Middle frontal gyrus (tissue), 1 donor: Measurements from ENCODE around the gene PARD3.
"Not testable (repeated sequence)": the region's sequence is repeated elsewhere in the genome, so short reads cannot be mapped to it uniquely, and the experiment has no call there.

Source experiments
- DNase-seq: peaks from one replicate; pipeline ENCODE4 v3.0.0-alpha.2; 2015; ENCODE audit warnings: low spot score; ENCODE audit errors: extremely low spot score

PARD3 gene

DNA sequence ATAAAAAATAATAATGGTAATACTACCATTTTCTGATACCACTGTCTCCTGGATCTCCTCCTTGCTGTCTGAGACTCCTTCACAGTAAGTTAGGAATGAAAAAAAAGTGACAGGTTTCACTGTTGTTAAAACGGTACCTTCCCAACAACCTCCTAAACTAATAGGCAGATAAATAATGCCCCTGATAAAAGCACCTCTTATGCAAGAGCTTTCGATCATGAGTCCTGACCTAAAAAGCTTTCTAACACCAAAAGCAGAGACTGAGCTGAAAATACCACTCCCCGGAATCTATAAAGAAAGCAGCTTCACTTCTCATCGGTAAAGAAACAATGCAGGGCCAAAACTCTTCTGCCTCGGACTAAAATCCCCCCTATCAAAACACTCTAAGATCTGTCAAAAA lies 14.5 kb downstream of the PARD3 start:
- no peak for DNase-seq

- DNase-seq = no peak
These were observed 16.4 kb downstream of the PARD3 start for GRCh38 chr10:34798654-34799053.

DNA sequence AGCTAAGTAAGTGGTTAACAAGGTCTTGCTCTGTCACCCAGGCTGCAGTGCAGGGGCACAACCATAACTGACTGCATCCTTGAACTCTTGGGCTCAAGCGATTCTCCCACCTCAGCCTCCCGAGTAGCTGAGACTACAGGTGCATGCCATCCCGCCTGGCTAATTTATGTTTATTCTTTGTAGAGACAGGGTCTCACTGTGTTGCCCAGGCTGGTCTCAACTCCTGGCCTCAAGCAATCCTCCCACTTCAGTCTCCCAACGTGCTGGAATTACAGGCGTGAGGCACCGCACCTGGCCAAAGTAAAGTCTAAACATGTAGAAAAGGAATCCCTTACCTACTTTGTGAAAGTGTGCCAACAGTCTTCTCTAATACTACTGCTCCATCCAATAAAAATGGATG lies 17.9 kb downstream of the PARD3 start:
- DNase-seq = no peak

DNA sequence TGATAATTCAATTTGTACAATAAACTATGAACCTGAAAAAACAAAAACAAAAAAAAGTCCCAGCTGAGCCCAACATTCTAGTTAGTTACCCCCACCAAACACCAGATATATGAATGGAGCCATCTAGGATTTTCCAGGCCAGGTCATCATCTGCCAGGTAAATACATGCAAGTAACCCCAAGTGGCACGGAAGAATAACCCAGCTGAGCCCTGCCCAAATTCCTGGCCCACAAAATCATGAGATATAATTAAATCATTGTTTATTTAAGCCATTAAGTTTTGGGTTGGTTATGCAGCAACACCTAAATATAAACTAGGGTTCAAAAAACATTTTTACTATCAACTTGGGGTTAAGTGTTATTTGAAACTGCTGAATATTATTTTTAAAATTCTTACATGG lies 19.0 kb downstream of the PARD3 start:
- no peak for DNase-seq

DNA sequence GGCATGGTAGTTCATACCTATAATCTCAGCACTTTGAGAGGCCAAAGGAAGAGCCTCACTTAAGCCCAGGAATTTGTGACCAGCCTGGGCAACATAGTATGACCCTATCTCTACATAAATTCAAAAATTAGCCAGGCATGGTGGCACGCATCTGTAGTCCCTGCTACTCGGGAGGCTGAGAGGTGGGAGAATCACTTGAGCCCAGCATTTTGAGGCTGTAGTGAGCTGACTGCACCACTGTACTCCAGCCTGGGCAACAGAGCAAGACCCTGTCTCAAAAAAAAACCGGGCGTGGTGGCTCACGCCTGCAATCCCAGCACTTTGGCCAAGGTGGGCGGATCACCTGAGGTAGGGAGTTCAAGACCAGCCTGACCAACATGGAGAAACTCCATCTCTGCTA lies 19.8 kb downstream of the PARD3 start:
- DNase-seq = no peak

DNA sequence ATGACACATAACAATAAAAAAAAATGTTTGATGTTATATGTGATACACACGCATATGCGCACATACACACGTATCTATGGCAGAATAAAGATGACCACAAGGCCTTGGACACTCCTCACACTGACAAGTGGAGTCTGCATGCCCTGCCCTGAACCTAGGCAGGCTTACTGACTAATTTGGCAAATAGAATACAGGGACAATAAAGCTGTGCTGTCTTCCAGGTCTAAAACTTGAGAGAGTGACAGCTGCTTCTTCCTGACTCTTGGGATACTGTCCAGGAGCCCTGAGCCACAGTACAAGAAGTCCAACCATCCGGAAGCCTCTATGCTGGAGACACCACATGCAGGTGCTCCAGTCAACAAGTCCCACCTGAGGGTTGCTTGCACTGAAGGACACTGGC lies 20.3 kb downstream of the PARD3 start:
- no peak for DNase-seq

- not testable (repeated sequence) for DNase-seq
These were observed 21.5 kb downstream of the PARD3 start for GRCh38 chr10:34793581-34793980.

DNA sequence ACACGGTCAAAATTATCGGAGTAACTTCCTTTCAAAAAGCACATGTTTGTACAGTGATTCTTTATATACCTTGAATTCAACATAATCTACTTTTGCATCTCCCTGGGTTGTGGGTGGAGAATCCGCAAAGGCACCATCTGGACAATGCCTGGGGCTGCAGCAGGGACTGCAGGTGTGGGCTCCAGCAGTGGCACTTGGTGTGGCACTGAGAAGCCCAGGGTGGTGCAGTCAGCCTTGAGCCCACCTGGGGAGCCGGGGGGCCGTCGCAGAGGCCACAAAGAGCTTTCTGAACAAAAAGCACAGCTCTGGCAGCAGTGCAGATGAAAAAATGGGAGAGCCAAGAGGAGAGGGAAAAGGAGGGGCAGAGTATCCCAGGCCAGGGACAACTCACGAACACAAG lies 22.2 kb downstream of the PARD3 start:
- no peak for DNase-seq

DNA sequence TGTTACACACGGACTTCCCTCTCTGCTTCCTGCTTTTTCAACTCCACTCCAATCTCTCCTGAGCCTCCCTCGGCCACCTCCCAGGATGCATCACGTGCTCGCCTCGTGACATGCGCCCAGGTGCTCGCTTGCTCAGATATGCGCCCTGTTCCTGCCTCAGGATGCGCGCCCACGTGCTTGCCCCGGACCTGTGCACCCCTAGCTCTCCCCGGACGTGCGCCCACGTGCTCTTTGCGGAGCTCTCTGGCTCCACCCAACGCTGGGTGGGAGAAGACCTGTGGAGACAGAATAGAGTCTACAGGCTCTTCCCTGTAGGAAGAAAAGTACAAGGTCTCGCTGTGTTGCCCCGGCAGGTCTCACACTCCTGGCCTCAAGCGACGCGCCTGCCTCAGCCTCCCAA lies 23.1 kb downstream of the PARD3 start:
- no peak for DNase-seq

DNA sequence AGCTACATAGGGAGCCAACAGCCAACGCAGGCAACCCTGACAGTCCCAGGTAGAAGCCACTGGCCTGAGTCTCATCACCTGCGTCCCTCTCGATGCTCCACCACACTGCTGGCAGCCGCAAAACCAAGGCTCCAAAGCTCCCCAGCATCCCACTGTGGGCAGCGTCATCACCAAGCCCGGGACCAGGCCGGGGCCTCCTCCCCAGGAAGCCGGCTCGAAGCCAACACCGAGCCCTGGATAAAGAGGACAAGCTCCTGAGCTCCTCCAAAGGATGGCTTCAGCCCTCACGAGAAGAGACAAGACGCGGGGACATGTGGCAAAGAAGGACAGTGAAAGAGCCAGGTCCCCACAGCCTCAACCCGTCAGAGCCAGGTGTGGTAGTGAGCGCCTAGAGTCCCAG lies 23.9 kb downstream of the PARD3 start:
- DNase-seq = no peak

DNA sequence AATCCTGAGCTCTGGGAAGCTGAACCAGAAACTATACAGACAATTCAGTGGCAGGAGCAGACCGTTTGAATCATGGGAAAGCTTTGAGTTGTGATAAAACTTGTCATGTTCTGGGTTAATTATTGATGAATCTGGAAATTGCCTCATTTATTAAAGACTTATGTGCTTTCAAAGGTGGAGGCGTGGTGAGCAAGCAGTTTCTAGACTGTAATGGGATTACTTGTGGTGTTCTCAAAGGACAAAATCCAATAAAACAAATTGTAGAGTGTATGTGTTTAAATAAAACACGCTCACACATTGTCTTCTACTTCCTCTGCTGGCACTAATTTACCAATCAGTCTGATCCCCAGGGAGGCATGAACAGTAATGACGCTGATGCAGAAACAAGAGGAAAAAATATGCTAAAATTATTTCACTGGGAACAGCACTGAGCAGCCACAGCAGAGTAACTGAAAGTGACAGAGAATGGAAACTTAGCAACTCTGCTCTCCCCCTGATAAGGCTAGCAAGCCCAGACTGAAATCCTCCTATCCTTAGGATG lies 25.1 kb downstream of the PARD3 start:
- DNase-seq = no peak

DNA sequence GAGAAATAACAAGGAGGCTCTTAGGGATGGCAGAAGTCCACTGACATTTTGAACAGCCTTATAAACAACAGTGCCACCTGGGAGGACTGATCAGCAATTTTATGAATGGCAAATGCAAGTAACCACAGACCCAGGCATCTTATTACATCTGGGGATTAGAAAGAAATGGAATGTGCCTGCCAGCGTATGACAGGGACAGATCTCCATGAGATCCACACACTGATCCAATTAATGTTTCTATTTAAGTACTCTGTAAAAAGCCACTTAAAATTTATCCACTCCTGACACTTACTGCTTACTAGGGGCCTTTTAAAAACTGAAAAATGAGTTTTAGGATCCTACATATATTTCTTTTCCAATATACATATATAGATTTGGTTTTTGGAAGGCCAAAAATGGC lies 28.6 kb downstream of the PARD3 start:
- DNase-seq = no peak

DNA sequence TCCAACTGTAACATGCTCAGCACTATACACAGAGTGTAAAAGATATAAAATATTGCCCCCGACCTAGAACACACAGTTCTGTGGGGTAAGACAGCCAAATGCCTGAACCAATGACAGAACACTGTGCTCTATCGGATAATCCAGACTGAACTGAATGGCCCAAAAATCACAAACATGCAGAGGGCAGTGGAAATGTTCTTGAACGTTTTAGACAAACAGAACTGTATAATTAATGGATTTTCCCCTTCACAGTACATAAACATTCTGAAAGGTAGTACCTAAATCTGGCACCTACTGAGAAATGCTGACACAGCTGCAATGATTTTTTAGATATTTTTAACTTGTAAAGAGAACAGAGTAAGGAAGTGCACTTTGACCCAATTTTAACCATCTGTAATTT lies 33.4 kb downstream of the PARD3 start:
- DNase-seq = no peak

GRCh38 chr10:34780818-34781380 lies 34.2 kb downstream of the PARD3 start:
- DNase-seq = no peak

DNA sequence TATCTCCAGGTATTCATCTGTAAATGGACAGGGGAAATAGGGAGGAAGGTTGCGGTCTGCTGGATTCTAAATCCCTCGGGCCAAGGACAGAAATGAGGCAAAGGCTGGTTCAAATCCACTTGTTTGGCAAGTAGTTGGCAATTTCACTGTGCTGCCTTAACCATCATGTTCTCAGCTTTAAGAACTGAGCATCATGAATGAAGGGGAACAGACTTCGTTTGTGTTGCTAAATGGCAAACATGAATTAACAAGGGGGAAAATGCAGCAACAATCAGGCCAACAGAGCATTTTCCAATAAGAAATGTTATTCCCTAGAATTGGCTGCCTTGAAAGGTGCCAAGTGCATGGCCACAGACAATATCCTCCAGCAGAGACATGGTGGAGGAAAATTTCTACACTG lies 36.9 kb downstream of the PARD3 start:
- no peak for DNase-seq

- DNase-seq = no peak
These were observed 38.9 kb downstream of the PARD3 start for GRCh38 chr10:34776090-34776690.

- DNase-seq = no peak
These were observed 40.0 kb downstream of the PARD3 start for GRCh38 chr10:34775044-34775637.

DNA sequence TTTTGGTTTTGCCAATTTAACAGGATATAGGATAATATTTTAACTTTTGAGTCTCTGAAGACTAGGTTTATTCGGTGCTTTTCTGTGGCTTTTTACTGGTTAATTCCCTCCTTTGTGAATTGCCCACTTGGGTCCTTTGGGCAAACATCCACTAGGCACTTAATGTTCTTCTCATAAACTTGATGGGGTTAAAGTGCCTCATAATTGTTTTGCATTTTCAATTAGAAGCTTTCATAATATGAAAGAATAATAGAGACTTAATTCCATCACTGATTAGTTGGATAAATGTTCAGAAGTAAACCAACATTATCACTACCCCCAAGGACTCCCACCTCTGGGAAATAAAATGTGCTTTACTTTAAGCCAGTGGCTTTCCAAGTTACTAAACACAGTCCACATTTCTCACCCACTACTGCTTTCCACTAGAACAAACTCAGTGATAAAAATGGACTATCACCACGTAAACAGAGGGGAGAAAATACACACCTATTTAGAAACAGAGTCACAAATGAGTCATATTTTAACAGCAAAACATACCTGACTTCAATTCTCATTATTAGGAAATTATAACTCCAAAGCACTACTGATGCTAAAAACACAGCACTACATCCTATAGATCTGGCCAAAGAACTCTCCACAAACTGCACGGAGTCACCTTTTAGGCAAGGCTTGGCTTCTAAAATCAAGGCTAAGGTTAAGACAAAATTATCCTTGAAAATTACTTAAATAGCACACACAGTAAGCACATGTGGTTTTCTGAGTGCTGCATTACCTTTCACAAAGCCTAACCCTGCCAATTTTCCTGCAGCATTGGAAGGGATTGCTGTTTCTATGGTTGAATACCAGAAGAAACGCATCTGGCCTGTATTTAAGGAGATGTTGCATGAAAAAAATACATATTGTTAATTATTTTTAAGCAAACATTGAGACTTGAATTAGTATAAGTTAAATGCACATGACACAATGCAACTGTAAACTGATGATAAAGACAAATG lies 41.2 kb downstream of the PARD3 start:
- DNase-seq = no peak

GRCh38 chr10:34771525-34771924 lies 43.6 kb downstream of the PARD3 start:
- no peak for DNase-seq

DNA sequence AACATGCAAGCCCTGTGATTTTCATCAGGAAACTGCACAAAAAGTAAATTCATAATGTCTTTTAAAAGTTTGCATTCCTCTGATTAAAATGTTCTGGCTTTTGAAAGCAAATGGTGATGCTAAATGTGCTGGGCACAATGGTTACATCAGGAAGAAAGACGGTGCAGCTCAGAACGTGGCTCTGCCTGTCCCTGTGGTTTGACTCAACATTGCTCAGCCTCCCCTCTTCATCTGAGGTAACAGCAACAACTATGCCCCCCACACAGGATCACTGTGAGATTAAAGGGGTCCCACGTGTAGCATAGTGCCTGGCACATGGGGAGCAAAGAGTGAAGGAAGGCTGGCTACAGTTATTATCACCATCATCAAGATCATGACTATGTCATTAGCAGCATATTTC lies 44.0 kb downstream of the PARD3 start:
- no peak for DNase-seq

GRCh38 chr10:34769899-34770298 lies 45.2 kb downstream of the PARD3 start:
- no peak for DNase-seq

DNA sequence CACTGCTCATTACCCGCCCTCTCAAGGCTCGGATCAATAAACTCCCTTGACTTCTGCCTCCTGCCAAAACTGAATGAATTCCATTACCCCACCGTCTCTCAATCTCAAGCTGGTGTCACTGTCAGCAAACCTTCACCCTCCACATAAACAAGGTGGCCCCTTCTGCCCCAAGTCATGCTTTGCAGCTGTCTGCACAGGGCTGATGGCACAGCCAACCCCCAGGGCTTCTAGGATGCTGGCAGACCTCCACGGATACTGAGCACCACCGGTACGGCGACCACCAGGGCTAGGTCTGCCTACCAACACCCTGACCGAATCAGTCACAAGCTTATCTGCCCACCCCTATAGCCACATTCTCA lies 46.1 kb downstream of the PARD3 start:
- no peak for DNase-seq
